NCI-H526 treated with DMSO at 0.1 percent for 48 hours (cell line): ENCODE data around the gene MRPL22.
"Not testable (repeated sequence)": the region's sequence is repeated elsewhere in the genome, so short reads cannot be mapped to it uniquely, and the experiment has no call there.

ENCODE experiments used
- DNase-seq: peaks from one replicate; lab custom pipeline; 2025; lab: John Stamatoyannopoulos, UW

The MRPL22 gene

DNA sequence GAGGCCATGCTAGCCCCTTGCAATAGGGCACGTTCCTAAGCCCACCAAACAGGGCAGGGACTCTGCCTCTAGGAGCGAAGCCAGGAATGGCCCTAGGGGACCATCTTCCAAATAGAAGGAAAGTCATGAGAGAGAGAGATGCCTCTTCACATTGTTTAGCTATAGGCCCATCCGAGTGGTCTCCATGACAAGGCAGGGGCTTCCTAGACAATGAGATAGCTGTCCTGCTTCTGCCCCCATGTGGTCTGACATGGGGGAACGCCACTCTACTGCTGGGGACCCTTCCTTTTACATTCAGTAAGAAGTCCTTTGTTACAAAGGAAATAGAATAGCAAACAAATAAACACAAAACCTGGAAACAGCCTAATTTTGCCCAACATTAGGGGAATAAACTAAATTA, 54.8 kb downstream of the MRPL22 start:
- DNase-seq = no peak

- DNase-seq = no peak
Measured at GRCh38 chr5:154997746-154998145, 56.9 kb downstream of the MRPL22 start.

GRCh38 chr5:154999865-155000264, 59.0 kb downstream of the MRPL22 start:
- no peak for DNase-seq

DNA sequence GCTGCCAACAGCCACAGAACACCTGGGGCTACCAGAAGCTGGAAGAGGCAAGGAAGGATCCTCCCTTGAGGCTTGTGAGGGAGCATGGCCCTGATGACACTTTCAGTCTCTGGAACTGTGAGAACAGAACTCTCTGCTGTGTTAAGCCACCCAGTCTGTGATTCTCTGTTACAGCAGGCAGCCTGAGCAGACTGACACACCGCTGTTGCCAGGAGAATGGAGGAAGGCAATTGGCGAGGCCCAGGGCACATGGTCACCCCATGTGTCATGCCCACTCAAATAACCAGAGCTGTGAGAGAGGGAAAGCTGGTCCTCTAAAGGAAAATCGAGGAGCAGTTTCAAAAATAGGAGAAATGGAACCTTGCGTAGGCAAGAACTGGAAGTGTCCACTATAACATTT, 60.6 kb downstream of the MRPL22 start:
- no peak for DNase-seq

DNA sequence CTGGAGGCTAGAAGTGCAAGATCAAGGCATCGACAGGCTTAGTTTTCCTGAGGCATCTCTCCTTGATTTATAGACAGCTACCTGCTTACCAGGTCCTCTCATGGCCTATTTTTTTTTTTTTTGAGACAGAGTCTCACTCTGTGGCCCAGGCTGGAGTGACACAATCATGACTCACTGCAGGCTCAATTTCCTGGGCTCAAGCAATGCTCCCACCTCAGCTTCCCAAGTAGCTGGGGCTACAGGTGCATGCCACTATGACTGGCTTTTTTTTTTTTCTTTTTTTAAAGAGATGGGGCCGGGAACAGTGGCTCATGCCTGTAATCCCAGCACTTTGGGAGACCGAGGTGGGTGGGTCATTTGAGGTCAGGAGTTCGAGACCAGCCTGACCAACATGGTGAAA, 61.8 kb downstream of the MRPL22 start:
- DNase-seq = not testable (repeated sequence)

DNA sequence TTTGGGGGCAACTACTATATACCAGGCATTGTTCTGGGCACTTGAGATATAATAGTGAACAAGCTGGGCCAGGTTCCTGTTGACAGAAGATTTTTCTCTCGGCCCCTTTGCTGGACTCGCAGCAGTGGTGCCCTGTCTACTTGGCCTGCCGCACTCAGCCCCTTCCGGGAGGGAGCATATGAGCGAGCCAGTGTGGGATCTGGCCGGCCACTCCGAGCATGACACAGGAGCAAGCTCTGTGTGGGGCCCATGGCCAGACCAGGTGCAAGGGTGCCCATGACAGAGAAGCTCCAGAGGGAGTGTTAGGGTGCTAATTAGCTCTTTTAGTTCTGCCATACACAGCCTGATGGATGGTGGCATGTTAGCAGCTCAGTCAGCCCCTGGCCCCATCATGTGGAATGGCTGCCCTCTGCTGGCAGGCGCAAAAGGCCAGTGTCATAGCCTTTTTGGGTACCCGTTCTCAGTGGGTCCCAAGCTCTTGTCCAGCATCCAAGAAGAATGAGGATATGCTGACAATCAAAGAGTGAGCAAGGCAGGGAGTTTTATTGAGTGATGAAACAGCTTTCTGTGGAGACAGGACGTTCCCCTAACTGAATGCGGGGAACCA, 63.4 kb downstream of the MRPL22 start:
- no peak for DNase-seq

DNA sequence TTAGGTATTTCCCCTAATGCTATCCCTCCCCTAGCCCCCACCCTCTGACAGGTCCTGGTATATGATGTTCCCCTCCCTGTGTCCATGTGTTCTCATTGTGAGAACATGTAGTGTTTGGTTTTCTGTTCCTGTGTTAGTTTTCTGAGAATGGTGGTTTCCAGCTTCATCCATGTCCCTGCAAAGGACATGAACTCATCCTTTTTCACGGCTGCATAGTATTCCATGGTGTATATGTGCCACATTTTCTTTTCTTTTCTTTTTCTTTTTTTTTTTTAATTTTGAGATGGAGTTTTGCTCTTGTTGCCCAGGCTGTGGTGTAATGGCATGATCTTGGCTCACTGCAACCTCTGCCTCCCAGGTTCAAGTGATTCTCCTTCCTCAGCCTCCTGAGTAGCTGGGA, 65.4 kb downstream of the MRPL22 start:
- not testable (repeated sequence) for DNase-seq

GRCh38 chr5:155008669-155009068, 67.8 kb downstream of the MRPL22 start:
- DNase-seq = no peak

DNA sequence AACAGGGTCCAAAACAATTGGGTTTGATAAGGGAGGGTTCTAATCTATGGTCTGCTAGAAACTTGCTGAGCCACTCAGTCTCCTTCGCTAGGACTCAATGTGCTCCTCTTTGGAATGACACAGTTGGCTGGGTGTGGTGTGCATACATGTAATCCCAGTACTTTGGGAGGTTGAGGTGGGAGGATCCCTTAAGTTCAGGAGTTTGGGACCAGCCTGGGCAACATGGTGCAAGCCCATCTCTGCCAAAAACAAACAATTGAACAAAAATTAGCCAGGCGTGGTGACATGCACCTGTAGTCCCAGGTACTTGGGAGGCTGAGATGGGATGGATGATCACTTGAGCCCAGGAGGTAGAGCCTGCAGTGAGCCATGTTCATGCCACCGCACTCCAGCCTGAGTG, 70.0 kb downstream of the MRPL22 start:
- DNase-seq = no peak

GRCh38 chr5:155013526-155013925, 72.7 kb downstream of the MRPL22 start, which contains the start of gene KIF4B:
Gene KIF4B (plus strand): TSS chr5:155013755. CDS start chr5:155013860, 105 bp downstream.
- DNase-seq = no peak

DNA sequence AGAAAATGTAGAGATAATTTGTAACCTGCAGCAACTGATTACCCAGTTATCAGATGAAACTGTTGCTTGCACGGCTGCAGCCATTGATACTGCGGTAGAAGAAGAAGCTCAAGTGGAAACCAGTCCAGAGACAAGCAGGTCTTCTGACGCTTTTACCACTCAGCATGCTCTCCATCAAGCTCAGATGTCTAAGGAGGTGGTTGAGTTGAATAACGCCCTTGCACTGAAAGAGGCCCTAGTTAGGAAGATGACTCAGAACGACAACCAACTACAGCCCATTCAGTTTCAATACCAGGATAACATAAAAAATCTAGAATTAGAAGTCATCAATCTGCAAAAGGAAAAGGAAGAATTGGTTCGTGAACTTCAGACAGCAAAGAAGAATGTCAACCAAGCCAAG, 74.4 kb downstream of the MRPL22 start:
- DNase-seq = no peak

- no peak for DNase-seq
Measured at GRCh38 chr5:155017610-155018009, 76.7 kb downstream of the MRPL22 start.
